NOMO-1 (cell line): ENCODE results near the gene GSDME.
"Not testable (repeated sequence)": the region's sequence is repeated elsewhere in the genome, so short reads cannot be mapped to it uniquely, and the experiment has no call there.

ENCODE experiments used
- DNase-seq, 2 experiments: peaks; one replicate each; lab custom pipeline; 2025; ENCODE audit not compliant: unreplicated experiment in 2 of 2; lab: John Stamatoyannopoulos, UW

Gene GSDME

DNA sequence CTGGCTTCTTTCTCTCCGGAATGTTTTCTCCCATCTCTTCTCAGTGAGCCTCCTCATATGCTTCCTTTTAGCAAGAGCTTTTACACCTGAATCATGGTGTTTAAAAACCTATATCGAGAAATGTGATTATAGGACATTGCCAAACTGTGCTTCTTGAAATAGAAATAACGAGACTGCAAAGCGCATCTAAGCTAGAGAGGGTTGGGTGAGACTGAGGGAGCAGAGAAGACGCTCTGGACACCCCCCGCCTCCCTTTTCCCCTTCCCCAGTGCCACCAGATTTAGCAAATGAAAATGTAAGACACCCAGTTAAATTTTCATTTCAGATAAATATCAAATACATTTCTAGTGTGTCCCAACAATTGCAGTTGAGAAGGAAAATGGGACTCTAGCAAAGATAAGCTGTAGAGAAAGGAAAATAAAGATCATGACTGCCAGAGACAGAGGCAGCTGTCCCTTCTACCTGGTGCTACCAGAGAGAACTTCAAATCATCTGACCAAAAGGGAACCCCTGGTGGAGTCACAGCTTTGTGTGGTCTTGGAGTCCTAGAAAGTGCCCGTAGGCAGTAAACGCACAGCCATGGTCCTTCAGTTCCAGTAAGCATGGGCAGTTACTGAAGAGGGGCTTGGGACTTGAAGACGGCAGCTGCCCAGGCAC lies 14.6 kb downstream of the GSDME start:
- DNase-seq = no peak

- no peak for DNase-seq
Measured at GRCh38 chr7:24741679-24742505, 15.4 kb downstream of the GSDME start.

GRCh38 chr7:24740871-24741270 lies 16.4 kb downstream of the GSDME start:
- no peak for DNase-seq

DNA sequence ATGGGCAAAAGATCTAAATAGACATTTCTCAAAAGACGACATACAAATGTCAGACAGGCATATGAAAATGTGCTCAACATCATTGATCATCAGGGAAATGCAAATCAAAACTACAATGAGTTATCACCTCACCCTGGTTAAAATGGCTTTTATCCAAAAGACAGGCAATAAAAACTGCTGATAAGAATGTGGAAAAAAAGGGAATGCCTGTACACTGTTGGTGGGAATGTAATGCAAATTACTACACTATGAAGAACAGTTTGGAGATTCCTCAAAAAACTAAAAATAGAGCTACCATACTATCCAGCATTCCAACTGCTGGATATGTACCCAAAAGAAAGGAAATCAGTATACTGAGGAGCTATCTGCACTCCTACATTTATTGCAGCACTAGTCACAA lies 18.0 kb downstream of the GSDME start:
- no peak for DNase-seq

DNA sequence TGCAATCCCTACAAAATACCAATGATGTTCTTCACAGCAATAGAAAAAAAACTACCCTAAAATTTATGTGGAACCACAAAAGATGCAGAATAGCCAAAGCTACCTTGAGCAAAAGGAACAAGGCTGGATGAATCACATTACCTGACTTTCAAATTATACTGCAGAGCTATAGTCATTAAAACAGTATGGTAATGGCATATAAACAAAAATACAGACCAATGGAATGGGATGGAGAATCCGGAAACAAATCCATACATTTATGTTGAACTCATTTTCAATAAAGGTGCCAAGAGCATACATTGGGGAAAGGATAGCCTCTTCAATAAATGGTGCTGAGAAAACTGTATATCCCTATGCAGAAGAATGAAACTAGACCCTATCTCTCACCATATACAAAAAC lies 18.7 kb downstream of the GSDME start:
- no peak for DNase-seq

GRCh38 chr7:24737281-24737680 lies 20.0 kb downstream of the GSDME start:
- no peak for DNase-seq

GRCh38 chr7:24735594-24735993 lies 21.7 kb downstream of the GSDME start:
- not testable (repeated sequence) for DNase-seq

- DNase-seq = no peak
Measured at GRCh38 chr7:24734306-24734705, 23.0 kb downstream of the GSDME start.

- DNase-seq = no peak
Measured at GRCh38 chr7:24733414-24734060, 23.7 kb downstream of the GSDME start.

DNA sequence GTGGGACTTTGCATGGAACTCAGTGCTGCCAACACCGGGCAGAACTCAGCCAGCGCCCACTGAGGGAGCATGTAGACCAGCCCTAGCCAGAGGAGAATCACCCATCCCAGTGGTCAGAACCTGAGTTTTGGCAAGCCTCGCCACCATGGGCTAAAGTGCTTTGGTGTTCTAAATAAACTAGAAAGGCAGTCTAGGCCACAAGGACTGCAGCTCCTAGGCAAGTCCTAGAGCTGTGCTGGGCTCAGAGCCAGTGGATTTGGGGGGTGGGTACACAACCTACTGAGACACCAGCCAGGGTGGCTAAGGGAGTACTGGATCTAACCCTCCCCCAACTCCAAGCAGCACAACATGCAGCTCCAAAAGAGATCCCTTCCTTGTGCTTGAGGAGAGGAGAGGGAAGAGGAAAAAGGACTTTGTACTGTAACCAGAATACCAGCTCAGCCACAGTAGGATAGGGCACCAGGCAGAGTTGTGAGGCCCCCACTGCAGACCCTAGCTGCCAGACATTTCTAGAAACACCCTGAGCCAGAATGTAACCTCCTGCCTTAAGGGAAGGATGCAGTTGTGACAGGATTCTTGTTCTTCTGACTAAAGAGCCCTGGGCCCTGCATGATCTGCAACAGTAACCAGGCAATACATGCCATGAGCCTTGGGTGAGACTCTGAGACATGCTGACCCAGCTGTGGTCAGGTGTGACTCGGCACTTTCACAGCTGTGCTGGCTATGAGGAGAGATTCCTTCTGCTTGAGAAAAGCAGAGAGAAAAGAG lies 24.4 kb downstream of the GSDME start:
- DNase-seq = no peak

GRCh38 chr7:24731313-24731712 lies 26.0 kb downstream of the GSDME start:
- DNase-seq = no peak

DNA sequence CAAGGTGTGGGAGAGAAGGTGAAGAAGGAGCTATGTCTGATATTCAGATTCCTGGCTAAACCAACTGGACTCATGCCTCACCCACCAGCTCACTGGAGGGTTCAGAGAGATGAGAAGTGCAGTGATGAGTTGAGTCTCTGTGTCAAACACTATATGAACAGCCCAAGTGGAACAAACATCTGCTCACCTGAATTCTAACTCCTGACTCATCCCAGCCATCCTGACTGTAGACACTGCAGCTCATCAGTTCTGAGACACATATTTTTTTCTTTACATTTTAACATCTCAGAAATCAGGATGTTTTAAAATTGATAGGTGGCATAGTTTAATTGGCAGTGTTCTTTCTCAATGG lies 27.3 kb downstream of the GSDME start:
- no peak for DNase-seq

GRCh38 chr7:24729365-24730017 lies 27.8 kb downstream of the GSDME start:
- DNase-seq = no peak

GRCh38 chr7:24728503-24729364 lies 28.5 kb downstream of the GSDME start:
- DNase-seq = no peak

GRCh38 chr7:24728121-24728500 lies 29.2 kb downstream of the GSDME start:
- DNase-seq = no peak

DNA sequence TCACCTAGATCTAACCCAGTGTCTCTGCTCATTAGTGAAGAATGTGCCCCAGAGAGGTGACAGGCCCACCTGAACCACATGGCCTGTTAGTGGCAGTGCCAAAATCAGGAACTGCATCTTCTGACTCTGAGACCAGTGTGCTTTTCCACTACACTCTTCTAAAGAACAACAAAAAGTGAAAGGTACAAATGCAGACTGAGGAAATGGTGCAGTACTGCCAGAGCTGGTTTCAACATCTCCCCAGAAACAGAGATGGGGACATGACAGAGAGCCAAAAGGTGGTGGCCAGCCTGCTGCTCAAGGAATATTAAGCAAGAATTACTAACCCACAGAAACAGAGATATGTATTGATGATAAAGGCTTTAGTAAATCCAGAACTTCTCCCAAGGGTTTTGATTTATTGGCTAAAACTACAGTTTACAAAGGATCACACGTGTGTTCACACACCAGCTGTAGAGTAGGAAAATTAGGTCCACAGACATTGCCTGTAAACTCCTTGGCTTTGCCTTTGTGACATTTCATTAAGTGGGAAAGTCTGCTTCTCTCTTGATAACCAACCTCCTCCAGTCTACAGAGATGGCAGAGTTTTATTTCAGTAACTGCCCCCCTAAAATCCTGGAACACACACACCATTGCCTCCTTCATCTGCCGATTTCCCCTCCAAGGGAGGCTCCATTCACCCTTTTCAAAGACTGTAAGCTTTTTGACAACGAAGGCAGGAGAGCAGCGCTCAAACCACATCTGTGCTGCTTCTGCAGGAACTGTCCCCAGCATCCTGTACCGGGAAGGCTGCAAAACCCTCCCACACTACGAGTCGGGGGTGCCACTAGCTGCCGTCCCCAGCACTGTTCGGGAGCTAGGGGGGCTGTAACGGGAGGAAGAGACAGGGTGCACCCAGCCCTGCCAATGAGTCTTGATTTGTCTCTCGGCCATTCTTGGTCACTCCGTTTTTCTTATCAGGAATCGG lies 29.8 kb downstream of the GSDME start:
- peak in 1 of 2 experiments; percentile 6 for DNase-seq

DNA sequence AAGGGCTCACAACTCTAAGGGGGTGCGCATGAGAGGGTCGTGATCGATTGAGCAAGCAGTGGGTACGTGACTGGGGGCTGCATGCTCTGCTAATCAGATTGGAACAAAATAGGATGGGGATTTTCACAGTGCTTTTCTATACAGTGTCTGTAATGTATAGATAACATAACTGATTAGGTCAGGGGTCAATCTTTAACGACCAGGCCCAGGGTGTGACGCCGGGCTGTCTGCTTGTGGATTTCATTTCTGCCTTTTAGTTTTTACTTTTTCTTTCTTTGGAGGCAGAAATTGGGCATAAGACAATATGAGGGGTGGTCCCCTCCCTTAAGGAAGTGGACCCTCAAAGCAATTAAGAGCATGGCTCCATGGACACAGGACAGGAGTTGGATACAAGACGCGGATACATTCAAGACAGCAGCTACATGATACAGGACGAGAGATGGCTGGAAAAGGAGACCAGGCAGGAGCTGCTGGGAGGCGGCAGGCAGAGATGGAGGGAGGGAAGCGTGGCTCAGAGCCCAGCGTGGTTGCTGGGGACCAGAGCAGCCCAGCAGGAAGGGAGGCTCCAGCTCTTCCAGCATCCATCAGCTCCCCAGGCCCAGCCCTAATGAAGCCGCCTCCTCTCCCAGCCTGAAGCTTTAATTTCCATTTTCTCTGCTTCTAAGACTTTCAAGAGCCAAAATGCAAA lies 31.6 kb downstream of the GSDME start:
- no peak for DNase-seq
